NCI-H2081 (cell line): ENCODE measurements around the gene FTO.

Experiments
- DNase-seq, 2 experiments: peaks; one replicate each; lab custom pipeline; 2025; lab: John Stamatoyannopoulos, UW

Gene FTO

DNA sequence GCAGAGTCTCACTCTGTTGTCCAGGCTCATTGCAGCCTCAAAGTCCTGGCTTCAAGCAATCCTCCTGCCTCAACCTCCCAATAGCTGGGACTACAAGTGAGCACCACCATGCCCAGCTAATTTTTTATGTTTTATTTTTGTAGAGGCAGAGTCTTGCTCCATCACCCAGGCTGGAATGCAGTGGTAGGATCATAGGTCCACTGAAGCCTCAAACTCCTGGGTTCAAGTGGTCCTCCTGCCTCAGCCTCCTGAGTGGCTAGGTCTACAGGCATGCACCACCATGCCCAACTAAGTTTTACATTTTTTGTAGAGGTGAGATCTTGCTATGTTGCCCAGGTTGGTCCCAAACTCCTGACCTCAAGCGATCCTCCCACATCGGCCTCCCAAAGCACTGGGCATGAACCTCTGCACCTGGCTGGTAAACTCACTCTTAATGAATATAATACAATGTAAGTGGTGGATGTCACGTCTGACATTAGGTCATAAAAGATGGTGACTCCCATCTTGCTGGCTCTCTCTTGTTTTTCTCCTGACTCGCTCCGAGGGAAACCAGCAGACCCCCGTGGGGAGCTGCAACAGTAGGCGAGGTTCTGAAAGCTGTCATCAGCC is 456.4 kb downstream of the FTO start:
- no peak for DNase-seq

DNA sequence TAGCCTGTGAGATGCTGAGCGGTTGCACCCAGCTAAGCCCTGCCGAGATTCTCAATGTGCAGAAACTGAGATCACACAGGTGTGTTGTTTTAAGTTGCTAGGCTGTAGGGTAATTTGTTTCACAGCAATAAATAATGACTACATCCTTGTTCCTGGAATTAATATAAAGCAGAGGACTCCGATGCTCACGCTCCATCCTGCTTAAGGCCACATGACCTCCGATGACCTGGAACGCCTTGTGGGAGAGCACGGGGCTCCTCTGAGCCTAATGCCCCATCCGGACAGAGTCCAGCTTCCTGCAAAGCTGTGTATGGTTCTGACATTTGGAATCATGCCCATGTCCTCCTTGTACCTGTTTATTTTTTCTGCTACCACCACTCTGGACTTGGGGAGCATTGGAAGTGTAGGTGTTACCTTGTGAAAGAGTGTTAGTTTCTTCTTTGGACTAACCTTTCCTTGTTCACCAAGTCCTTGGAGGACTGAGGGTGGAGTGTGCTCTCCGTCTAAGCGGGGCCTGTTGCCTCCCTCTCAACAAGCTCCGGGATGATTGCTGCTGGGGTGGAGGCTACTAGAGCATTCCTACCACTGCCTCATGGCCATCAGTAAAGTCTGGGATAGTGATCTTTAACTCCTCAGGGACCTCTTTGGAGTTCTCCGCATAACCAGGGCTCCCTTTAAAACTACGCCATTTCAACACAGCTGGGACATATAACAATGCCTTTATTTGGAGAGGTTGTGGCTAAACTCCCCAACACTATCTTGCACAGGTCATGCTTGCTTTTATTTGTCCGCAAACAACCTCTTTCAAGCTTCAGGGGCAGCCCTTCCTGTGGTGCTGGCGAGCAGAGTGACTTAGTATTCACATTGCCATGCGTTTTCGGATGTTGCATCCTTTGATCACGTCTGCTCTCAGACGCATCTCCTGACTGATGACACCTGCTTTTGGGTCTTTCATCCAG is 457.3 kb downstream of the FTO start:
- DNase-seq: no peak

DNA sequence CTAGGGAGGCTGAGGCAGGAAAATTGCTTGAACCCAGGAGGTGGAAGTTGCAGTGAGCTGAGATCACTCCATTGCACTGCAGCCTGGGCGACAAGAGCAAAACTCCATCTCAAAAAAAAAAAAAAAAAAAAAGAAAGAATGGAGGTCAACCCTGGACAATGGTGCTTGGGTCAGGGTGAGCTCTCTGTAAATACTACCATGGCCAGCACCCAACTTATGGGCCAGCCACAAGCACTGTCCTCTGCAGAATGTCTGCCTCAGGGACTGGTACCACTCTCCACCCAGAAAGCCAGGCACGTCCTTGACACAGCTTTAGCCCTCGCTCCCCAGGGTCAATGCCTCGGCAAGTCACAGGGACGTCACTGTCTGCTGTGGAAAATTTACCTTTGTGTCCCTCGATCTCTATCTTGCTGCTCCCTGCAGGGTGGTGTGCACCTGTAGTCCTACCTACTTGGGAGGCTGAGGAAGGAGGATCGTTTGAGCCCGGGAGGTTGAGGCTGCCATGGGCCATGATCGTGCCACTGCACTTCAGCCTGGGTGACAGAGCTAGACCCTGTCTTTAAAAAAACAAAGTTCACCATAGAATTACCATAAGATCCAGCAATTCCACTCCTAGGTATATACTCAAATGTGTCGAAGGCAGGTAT is 459.4 kb downstream of the FTO start:
- DNase-seq: no peak

DNA sequence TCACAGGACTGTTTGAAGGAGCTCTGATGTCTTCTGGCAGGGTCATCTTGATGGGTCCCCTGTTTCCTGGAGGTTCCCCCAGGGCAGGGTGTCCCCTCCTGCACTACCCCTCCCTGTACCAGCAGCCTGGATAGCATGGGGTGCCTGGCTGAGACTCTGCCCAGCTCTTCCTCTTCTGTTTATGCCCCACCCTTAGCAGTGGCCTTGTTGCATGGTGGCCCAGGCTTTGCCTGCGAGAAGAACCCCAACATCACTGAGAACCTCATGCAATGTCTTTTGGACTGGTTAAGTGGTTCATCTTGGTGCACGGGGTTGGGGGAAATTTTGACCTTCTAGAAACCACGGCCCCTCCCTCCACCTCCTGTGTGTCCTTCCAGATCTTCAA is 460.8 kb downstream of the FTO start:
- DNase-seq: no peak

DNA sequence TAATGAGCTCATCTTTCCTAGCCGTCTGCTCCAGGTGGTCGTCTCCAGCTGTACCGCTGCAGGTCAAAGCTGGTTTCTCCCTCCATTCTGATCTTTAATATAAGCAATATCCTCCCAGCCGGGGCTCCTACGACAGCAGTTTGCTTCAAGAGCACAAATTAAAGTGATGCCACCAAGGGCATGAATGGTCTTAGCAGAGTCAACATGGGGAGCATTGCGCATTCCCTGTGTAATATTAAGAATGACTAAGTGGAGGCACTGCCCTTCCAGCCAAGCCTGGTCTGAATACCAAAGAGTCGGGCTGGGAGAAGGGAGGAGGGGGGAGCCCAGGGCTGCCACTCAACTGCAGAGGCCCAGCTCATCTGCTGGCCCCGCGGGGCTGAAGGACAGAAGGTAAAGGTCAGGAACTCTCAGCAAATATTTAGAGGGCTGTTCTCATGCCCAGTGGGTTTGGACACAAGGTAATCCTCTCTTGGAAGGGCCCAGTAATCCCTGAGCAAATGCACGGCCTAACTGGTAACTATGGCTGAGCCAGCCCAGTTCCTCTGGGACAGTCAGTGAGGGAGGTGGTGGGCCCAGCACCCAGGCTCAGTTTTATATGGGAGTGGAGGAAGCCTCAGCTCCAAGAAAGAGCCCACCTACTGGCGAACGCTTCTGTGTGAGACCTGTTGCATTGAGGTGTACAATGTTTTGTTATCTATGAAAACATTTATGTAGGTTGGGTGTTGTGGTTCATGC is 461.4 kb downstream of the FTO start:
- no peak for DNase-seq

DNA sequence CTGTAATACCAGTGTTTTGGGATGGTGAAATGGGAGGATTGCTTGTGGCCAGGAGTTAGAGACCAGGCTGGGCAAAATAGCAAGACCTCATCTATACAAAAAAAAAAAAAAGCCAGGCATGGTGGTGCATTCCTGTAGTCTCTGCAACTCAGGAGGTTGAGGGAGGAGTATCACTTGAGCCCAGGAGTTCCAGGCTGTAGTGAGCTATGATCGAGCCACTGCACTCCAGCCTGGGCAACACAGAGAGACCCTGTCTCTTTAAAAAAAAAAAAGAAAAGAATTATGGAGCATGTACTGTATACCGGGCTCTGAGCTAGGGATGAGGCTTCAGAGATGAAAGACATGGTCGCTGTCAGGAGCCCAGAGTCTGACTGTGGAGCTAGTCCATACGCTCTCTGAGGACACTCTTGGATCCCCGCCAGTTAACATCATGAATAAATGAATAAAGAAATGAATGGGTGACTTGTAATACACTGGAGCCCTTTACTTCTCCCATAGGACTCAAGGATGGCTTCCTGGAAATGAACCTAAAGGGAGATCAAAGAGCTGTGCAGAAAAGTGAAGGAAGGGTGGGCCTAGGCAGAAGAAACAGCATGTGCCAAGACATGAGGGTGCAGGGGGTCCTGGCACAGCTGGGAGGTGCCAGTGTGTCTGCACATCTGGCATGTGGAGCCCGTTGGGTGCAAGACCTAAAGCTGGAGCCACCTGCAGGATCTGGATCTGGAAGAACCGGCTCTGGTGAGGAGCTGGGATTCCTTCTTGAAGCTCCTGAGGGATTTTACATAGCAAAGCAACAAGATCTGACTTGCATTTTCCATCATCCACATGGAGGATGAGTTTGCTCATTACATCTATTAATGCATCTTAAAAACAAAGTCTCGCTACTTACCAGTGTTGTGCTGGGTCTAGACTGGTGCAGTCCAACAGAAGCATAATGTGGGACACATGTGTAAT is 462.2 kb downstream of the FTO start:
- no peak for DNase-seq

DNA sequence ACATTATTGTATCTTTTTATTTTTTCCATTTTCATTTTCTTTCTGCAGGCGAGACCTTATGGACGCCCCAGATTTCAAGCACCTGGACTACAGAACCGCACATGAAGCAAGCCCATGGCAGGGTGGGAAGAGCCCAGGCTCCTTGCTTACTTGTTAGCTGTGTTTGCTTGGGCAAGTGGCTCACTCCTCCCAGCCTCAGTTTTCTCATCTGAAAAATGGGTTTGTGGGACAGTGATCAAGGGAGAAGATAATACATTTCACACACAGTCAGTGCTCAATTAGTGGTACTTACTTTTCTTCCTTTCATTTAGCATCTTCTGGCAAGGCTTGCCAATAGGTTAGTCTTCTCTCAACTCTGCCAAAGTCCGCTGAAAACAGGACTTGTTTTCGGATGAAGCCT is 465.2 kb downstream of the FTO start:
- no peak for DNase-seq

DNA sequence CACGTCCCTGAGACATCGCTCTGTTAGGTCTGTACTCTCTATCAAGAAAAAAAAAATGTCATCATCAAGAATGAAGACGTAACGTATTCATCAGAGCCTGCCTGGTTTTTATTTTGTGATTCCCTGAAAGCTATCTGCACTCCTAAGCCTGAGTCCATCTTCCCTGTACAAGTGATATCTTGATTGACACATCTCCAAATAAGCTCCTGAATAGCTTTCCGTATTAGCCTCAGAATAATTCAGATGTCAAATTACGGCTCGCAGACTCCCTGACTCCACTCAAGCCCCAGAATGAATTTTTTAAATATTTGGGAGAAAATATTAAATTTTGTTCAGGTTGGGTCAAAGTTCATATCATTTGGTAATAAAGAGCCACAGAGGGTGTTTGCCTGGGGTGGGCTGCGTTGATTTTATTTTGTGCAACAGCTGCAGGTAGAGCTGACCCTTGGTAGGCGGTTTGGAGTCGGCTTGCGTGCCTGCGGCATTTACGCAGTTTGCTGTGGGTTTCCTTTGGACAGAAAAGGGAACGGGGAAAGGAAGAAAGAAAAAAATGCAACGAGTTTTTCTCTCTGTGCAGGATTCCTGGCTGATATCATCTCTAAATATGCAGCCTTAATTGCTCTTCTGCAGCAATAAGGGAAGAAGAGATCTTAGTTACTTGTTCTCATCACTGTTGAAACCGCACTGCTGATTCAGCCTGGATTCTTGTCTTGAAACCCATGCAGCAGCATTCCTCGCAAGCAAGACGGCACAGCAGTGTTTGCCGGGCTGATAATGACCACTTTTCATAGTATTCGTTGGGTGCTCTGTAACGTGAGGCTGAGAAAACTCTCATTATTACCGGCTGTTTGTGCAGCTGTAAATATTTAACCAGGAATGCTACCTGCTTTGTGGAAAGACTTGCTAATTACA is 467.9 kb downstream of the FTO start:
- peak; percentile 34 to 87 for DNase-seq

DNA sequence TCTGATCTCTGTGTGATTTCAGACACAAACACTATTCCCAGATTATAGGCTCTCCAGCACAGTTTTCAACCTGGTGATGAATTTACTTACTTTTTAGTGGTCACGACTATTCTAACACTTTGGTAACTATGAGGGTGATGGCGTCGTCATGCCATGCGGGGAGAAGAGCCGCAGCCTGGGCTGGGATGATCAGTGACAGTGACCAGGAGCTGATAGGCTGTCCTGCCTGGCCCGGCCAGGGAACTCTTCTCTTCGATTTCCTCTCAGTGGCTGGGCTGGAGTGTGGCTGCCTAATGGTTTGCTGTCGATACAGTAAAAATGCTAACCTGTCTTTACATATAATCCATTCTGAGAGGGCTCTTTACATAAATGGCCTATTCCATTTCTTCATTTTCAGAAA is 469.5 kb downstream of the FTO start:
- no peak for DNase-seq

DNA sequence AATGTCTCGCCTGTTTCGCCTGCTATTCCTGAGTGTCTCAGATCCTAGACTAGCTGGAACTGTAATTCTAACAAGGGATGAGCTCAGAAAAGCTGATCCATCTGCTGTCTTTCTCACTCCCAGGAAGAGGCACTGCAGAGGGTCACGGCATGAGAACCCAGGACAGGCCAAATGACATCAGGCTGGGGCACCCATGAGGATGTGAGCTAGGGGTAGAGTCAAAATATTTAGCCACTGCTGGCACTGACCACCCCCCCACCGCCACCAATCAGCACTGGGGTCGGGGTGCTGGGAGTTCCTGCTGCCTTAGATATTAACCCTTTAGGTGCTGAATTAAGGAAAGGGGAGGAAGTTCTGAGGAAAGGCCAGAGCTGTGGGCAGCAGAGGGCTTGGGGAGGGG is 470.2 kb downstream of the FTO start:
- no peak for DNase-seq

DNA sequence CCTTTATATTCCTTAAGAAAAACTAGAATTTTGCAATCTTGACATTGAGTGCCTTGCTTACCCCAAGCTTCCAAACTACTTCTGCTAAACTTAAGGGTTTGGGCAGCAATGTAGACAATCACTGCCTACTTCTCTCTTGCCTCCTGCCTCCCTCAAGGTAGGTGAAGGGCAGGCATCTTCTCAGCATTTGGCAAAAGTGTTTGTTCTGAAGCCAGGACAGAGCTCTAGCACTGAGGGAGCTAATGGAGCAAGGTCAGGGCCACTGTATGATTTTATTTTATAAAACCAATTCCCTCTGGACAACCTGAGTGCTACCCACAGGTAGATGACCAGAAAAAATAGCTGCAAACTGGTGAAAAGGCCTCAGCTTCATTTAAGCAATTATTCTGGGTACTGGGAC is 470.8 kb downstream of the FTO start:
- no peak for DNase-seq

DNA sequence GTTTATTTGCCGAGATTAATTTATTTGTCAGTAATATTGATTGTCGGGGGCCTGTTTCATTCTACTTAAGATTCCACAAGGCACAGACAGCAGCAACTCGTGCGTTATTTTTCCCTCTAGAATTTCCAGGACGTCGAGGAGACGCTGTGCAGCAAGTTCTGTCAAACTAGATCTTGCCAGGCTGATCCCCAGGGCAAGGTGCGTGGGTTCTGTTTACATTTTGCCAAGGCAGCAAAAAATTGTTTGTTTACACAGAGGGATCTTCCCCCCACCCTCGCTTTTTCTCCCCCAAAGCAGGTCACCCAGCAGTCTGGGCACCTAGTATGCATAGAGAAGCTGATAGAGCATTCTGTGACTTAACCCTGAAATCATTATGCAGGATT is 471.2 kb downstream of the FTO start:
- no peak for DNase-seq

DNA sequence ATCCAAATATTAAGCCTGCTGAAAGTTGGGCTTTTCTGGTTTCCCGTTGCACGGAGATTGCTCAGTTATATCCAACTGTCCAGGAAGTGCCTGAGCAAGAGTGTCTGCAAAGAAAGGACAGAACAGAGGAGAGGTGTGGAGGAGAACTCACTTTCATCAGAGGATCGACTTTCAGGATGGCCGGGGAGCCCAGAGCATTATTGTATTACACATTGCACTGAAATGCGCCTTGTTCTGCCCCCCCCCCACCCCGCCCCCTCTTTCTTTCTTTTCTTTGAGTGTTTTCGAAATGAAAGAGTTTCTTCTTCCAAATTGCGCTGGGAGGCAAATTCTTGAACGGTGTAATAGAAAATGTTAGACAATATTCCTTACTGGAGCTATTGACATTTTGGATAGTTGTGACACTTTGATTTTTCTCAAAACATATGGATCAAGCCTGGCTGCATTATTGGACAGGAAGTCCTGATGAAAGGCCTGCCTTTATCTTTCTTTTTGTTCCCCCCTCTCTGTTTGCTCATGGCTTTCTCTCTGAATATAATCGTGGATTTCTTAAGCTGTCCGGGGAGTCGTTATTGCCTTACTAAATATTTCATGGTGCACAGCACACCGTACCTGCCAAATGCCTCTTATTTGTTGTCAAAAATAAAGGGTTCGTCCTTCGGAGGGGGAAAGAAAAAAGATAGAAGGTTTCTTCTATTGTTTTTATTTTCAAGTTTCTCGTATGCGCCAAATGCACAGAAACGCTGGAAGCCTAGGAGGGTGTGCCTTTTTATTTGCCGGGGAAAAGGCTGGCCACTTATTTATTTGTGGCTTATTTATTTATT is 471.8 kb downstream of the FTO start:
- no peak for DNase-seq

DNA sequence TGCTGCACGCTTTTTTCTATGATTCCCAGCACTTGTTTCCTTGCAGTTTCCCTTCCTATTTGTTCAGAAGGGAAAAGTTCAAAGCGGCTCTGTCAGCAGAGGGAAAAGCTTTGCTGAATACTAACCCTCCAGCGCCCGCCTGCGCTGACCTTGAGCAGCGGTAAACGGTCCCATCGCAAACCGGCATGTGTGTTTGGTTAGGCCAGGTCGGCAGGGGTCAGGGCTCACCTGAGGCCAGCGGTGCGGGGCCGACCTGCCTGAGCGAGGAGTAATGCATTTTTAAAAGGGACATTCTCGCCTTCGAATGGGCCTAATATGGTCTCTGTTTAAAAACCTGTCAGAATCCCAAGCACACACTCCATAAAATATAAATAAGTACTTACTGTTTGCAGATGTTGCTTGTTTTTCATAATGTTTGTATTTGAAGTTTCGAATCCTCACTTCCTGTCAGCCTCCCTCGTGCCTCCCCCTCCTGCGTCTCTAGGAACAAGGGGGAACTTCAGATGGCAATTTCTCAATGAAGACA is 472.5 kb downstream of the FTO start:
- no peak for DNase-seq

DNA sequence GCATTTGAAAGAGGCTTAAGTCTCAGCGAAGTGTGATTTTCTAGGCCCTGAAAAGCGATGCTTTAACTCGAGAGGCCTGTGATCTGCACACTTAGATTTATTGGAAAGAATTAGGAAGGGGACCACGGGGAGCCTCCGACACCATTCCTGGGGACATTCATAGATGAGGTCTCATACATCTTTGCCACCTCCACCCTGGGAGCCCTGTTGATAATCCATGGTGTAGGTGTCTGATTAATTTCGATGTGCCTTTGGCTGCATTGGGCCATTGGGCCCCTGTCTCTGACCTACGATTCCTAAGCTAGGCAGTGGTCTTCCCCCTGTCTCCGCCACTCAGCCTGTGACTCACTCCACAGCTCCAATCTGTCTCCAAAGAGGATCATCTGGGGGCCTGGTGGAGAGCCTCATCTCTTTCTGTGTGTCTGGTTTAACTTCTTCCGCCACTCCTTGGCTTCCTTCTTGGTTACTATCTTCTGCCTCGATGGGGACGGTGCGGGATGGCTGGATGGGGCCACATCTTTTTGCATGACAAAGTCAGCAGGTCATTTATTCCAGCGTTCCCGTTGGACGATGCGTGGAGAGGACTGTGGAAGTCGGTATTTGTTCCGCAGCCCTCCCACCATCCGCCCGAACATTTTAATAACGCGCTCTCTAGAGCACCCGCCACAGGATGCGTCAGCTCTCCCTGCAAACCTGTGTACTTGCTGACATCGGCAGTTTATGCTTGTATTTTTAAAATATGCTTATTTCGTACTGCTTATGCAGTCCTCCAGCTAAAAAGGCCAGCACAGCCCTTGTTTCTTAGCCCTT is 473.3 kb downstream of the FTO start:
- no peak for DNase-seq

DNA sequence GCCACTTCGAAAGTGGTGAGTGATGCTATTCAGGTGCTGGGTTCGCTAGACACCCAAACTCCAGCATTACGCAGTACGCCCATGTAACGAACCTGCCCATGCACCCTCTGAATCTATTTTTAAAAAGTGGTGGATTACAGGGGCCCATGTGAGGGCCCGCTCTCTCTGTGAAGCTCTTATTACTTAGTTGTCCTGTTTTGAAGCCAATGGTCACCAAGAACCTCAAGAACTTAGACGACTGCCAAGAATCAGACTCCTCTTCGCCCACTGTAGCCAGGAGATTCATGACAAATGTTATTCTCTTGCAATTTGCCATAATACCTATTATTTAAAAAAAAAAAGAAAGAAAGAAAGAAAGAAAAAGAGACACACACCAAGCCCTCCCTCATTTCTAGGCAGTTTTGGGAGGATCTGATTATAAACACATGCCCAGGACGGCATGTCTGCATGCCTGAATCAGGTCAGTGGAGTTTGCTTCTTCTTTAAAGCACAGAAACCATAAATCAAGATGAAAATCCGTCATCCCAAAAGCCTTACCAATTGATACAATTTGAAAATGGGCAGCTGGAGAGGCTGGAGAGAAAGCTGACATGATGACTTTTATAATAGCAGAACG is 474.0 kb downstream of the FTO start:
- no peak for DNase-seq

DNA sequence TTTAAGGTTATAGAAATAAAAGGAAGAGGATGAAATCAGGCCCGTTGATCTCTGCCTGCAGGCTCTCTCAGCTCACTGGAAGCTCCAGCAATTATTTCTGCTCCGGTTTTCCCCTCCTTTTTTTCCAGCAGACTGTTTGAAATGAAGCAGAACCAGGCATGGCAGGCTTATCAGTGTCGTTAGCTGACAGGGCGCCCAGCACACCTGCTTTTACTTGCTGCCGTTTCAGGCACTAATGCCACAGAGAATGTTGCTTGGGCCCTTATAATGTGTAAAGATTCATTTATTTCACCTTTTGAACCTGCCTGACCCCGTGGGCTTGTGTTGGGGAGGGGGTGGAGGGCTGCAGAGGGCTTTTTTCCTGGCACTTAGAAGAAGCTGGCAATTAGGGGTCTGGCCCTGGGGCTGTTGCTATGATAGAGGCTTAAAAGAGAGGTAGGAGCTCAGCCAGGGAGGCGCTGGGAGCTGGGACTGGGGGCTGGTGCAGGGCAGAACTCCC is 474.6 kb downstream of the FTO start:
- DNase-seq: peak; percentile 21 to 50
